ENCODE measurements around the gene MPPED1.

The MPPED1 gene

DNA sequence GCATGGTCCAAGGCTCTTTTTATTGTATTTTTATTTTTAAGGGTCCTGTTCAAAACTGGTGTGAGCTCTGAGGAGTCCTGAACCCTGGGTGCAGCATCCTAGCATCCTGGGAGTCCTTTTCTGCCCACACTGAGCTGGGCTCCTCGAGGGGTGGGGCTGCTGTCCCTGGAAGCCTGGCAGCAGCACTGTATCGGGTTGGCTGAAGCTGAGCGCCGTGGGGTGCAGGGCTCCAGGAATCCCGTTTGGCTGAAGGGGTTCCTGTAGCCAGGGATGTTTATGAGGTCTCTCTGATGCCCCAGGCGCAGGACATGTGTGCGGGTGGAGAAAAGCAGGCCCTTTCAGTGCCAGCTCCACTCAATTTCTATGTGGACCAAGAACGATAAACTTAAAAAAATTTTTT lies 95.4 kb downstream of the MPPED1 start:
- H3K9ac ChIP-seq (ENCODE audit: low read depth, low read length): no peak overlapping the region
- H3K79me2 ChIP-seq (ENCODE audit: insufficient read depth, low read length): no peaks in the 10 kb centered on the region
- H3K27ac ChIP-seq (ENCODE audit: low read length): no peak overlapping the region
- H3K36me3 ChIP-seq (ENCODE audit: insufficient read depth, low read length): no peaks in the 10 kb centered on the region
- H2AFZ ChIP-seq (ENCODE audit: low read depth, low read length): no peak overlapping the region
- DNase-seq (no peak), ATAC-seq (ENCODE audit: insufficient read depth, low read depth) (no peak)
- H3K4me2 ChIP-seq (ENCODE audit: insufficient read depth, low read length): no peak overlapping the region
- no peaks in the 10 kb centered on the region for H3K27me3 ChIP-seq (ENCODE audit: insufficient read depth, low read length, poor library complexity)
- no peak for TF ChIP-seq EZH2 (IDR thresholded peaks at IDR 0.05; ENCODE audit: borderline replicate concordance, low read depth, low read length, severe bottlenecking)
- TF ChIP-seq, protein P1, sequence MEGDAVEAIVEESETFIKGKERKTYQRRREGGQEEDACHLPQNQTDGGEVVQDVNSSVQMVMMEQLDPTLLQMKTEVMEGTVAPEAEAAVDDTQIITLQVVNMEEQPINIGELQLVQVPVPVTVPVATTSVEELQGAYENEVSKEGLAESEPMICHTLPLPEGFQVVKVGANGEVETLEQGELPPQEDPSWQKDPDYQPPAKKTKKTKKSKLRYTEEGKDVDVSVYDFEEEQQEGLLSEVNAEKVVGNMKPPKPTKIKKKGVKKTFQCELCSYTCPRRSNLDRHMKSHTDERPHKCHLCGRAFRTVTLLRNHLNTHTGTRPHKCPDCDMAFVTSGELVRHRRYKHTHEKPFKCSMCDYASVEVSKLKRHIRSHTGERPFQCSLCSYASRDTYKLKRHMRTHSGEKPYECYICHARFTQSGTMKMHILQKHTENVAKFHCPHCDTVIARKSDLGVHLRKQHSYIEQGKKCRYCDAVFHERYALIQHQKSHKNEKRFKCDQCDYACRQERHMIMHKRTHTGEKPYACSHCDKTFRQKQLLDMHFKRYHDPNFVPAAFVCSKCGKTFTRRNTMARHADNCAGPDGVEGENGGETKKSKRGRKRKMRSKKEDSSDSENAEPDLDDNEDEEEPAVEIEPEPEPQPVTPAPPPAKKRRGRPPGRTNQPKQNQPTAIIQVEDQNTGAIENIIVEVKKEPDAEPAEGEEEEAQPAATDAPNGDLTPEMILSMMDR (IDR thresholded peaks at IDR 0.05; ENCODE audit: borderline replicate concordance, extremely low read depth, low read length, poor library complexity, severe bottlenecking): no peak
- no peak overlapping the region for H3K4me3 ChIP-seq (ENCODE audit: low read depth in 1 of 2, low read length in 2 of 2)
- no peaks in the 10 kb centered on the region for H3K4me1 ChIP-seq (ENCODE audit: insufficient read depth, low read length)
- no peaks in the 10 kb centered on the region for H3K9me3 ChIP-seq (ENCODE audit: insufficient read depth, low read length, severe bottlenecking)
- H4K20me1 ChIP-seq (ENCODE audit: insufficient read depth, low read length): no peaks in the 10 kb centered on the region

DNA sequence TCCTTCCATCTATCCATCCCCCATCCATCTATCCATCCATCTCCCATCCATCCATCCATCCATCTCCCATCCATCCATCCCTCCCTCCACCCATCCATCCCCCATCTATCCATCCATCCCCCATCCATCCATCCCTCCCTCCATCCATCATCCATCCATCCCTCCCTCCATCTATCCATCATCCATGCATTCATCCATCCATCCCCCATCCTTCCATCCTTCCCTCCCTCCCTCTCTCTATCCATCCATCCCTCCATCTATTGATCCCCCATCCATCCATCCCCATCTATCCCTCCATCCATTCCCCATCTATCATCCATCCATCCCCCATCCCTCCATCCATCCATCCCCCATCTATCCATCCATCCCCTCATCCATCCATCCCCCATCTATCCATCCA lies 96.7 kb downstream of the MPPED1 start:
- no peak overlapping the region for H3K27ac ChIP-seq (ENCODE audit: low read length)
- no peaks in the 10 kb centered on the region for H3K9me3 ChIP-seq (ENCODE audit: insufficient read depth, low read length, severe bottlenecking)
- no peaks in the 10 kb centered on the region for H3K4me1 ChIP-seq (ENCODE audit: insufficient read depth, low read length)
- ATAC-seq (ENCODE audit: insufficient read depth, low read depth): no peak
- H3K36me3 ChIP-seq (ENCODE audit: insufficient read depth, low read length): no peaks in the 10 kb centered on the region
- no peak overlapping the region for H3K9ac ChIP-seq (ENCODE audit: low read depth, low read length)
- H3K27me3 ChIP-seq (ENCODE audit: insufficient read depth, low read length, poor library complexity): no peaks in the 10 kb centered on the region
- no peaks in the 10 kb centered on the region for H4K20me1 ChIP-seq (ENCODE audit: insufficient read depth, low read length)
- no peaks in the 10 kb centered on the region for H3K79me2 ChIP-seq (ENCODE audit: insufficient read depth, low read length)
- H3K4me2 ChIP-seq (ENCODE audit: insufficient read depth, low read length): no peak overlapping the region
- no peak overlapping the region for H2AFZ ChIP-seq (ENCODE audit: low read depth, low read length)
- no peak overlapping the region for H3K4me3 ChIP-seq (ENCODE audit: low read depth in 1 of 2, low read length in 2 of 2)
- no peak for DNase-seq
- TF ChIP-seq EZH2 (IDR thresholded peaks at IDR 0.05; ENCODE audit: borderline replicate concordance, low read depth, low read length, severe bottlenecking): no peak
- TF ChIP-seq, protein P1 (IDR thresholded peaks at IDR 0.05; ENCODE audit: borderline replicate concordance, extremely low read depth, low read length, poor library complexity, severe bottlenecking): no peak

GRCh38 chr22:43509337-43509736 lies 97.5 kb downstream of the MPPED1 start:
- no peak for DNase-seq
- no peak for ATAC-seq (ENCODE audit: insufficient read depth, low read depth)
- TF ChIP-seq, protein P1 (IDR thresholded peaks at IDR 0.05; ENCODE audit: borderline replicate concordance, extremely low read depth, low read length, poor library complexity, severe bottlenecking): no peak
- TF ChIP-seq EZH2 (IDR thresholded peaks at IDR 0.05; ENCODE audit: borderline replicate concordance, low read depth, low read length, severe bottlenecking): no peak
- Histone ChIP-seq H3K4me1 (ENCODE audit: insufficient read depth, low read length) (no peaks in the 10 kb centered on the region), H3K27ac (ENCODE audit: low read length) (no peak overlapping the region), H3K79me2 (ENCODE audit: insufficient read depth, low read length) (no peaks in the 10 kb centered on the region), H3K4me3 (ENCODE audit: low read depth in 1 of 2, low read length in 2 of 2) (no peak overlapping the region), H3K27me3 (ENCODE audit: insufficient read depth, low read length, poor library complexity) (no peaks in the 10 kb centered on the region), H3K4me2 (ENCODE audit: insufficient read depth, low read length) (no peak overlapping the region), H3K9me3 (ENCODE audit: insufficient read depth, low read length, severe bottlenecking) (no peaks in the 10 kb centered on the region), H4K20me1 (ENCODE audit: insufficient read depth, low read length) (no peaks in the 10 kb centered on the region), H2AFZ (ENCODE audit: low read depth, low read length) (no peak overlapping the region), H3K36me3 (ENCODE audit: insufficient read depth, low read length) (no peaks in the 10 kb centered on the region), H3K9ac (ENCODE audit: low read depth, low read length) (no peak overlapping the region)
